ENCODE results near the gene ENTPD6.

Gene ENTPD6

GRCh38 chr20:25160467-25160866 lies 35.0 kb upstream of the ENTPD6 start:
- TF ChIP-seq ZFP30 (CRISPR knock-in tag; IDR thresholded peaks at IDR 0.05), result no peak
- TF ChIP-seq CREB5 (CRISPR knock-in tag; IDR thresholded peaks at IDR 0.05; ENCODE audit: low read depth), result no peak
- TF ChIP-seq ARNTL (CRISPR knock-in tag; IDR thresholded peaks at IDR 0.05; ENCODE audit: borderline replicate concordance, low read depth), result no peak
- TF ChIP-seq SNAI2 (CRISPR knock-in tag; IDR thresholded peaks at IDR 0.05), result no peak
- TF ChIP-seq CSDC2 (CRISPR knock-in tag; IDR thresholded peaks at IDR 0.05), result no peak
- no peak for TF ChIP-seq TCF4 (CRISPR knock-in tag; IDR thresholded peaks at IDR 0.05; ENCODE audit: borderline replicate concordance)
- no peak for TF ChIP-seq ZC3H10 (CRISPR knock-in tag; IDR thresholded peaks at IDR 0.05)
- no peak for TF ChIP-seq GLIS3 (CRISPR knock-in tag; IDR thresholded peaks at IDR 0.05)
- TF ChIP-seq PPARA (CRISPR knock-in tag; IDR thresholded peaks at IDR 0.05; ENCODE audit: borderline replicate concordance), result no peak
- no peak for TF ChIP-seq ZNF565 (CRISPR knock-in tag; conservative IDR thresholded peaks at IDR 0.05; ENCODE audit: low read depth)
- TF ChIP-seq OSR1 (CRISPR knock-in tag; IDR thresholded peaks at IDR 0.05), result no peak
- TF ChIP-seq RARB (CRISPR knock-in tag; IDR thresholded peaks at IDR 0.05), result no peak
- no peak for TF ChIP-seq ZFP3 (CRISPR knock-in tag; IDR thresholded peaks at IDR 0.05)
- TF ChIP-seq PATZ1 (CRISPR knock-in tag; IDR thresholded peaks at IDR 0.05; ENCODE audit: borderline replicate concordance), result no peak
- TF ChIP-seq ZNF70 (CRISPR knock-in tag; IDR thresholded peaks at IDR 0.05), result no peak
- no peak for TF ChIP-seq ISL1 (CRISPR knock-in tag; IDR thresholded peaks at IDR 0.05)
- no peak for TF ChIP-seq TOX (CRISPR knock-in tag; IDR thresholded peaks at IDR 0.05; ENCODE audit: borderline replicate concordance)
- TF ChIP-seq CSRNP3 (CRISPR knock-in tag; IDR thresholded peaks at IDR 0.05), result no peak
- no peak for TF ChIP-seq ESRRG (CRISPR knock-in tag; IDR thresholded peaks at IDR 0.05)
- ATAC-seq, result no peak

- no peak for ATAC-seq
- TF ChIP-seq OSR1 (CRISPR knock-in tag; IDR thresholded peaks at IDR 0.05), result no peak
- TF ChIP-seq CSDC2 (CRISPR knock-in tag; IDR thresholded peaks at IDR 0.05), result no peak
- no peak for TF ChIP-seq SNAI2 (CRISPR knock-in tag; IDR thresholded peaks at IDR 0.05)
- TF ChIP-seq PATZ1 (CRISPR knock-in tag; IDR thresholded peaks at IDR 0.05; ENCODE audit: borderline replicate concordance), result no peak
- TF ChIP-seq RARB (CRISPR knock-in tag; IDR thresholded peaks at IDR 0.05), result no peak
- TF ChIP-seq CREB5 (CRISPR knock-in tag; IDR thresholded peaks at IDR 0.05; ENCODE audit: low read depth), result no peak
- TF ChIP-seq ZC3H10 (CRISPR knock-in tag; IDR thresholded peaks at IDR 0.05), result no peak
- TF ChIP-seq CSRNP3 (CRISPR knock-in tag; IDR thresholded peaks at IDR 0.05), result no peak
- no peak for TF ChIP-seq ZNF565 (CRISPR knock-in tag; conservative IDR thresholded peaks at IDR 0.05; ENCODE audit: low read depth)
- TF ChIP-seq TCF4 (CRISPR knock-in tag; IDR thresholded peaks at IDR 0.05; ENCODE audit: borderline replicate concordance), result no peak
- no peak for TF ChIP-seq BACH2 (CRISPR knock-in tag; IDR thresholded peaks at IDR 0.05; ENCODE audit: borderline replicate concordance)
- TF ChIP-seq ISL1 (CRISPR knock-in tag; IDR thresholded peaks at IDR 0.05), result no peak
- TF ChIP-seq ESRRG (CRISPR knock-in tag; IDR thresholded peaks at IDR 0.05), result no peak
- TF ChIP-seq GLIS3 (CRISPR knock-in tag; IDR thresholded peaks at IDR 0.05), result no peak
- no peak for TF ChIP-seq POU6F1 (CRISPR knock-in tag; IDR thresholded peaks at IDR 0.05; ENCODE audit: borderline replicate concordance, low read depth)
- no peak for TF ChIP-seq ZNF70 (CRISPR knock-in tag; IDR thresholded peaks at IDR 0.05)
- no peak for TF ChIP-seq PPARA (CRISPR knock-in tag; IDR thresholded peaks at IDR 0.05; ENCODE audit: borderline replicate concordance)
Measured at GRCh38 chr20:25160897-25161296, 34.6 kb upstream of the ENTPD6 start.
